KMS-11 (cell line): ENCODE data around the gene SETDB2.

ENCODE experiments used
- H2AFZ ChIP-seq: fragments of 200-600 bp; sonication (generic); 2 replicates; pipeline ENCODE4 v1.6.1; 2016; ENCODE audit warnings: antibody characterized with exemption, mixed run types, low read depth
- H3K27ac ChIP-seq: fragments of 200-600 bp; sonication (generic); 2 replicates; pipeline ENCODE4 v1.6.1; 2016; ENCODE audit warnings: mild to moderate bottlenecking, mixed run types
- H3K27me3 ChIP-seq: fragments of 200-600 bp; sonication (generic); 2 replicates; pipeline ENCODE4 v1.6.1; 2017; ENCODE audit warnings: mild to moderate bottlenecking, low read depth, mixed run types, moderate library complexity; ENCODE audit not compliant: insufficient read depth
- H3K36me3 ChIP-seq: fragments of 200-600 bp; sonication (generic); 2 replicates; pipeline ENCODE4 v1.6.1; 2017; ENCODE audit warnings: mild to moderate bottlenecking, mixed run types; ENCODE audit not compliant: insufficient read depth
- H3K4me1 ChIP-seq: fragments of 200-600 bp; sonication (generic); 2 replicates; pipeline ENCODE4 v1.6.1; 2016; ENCODE audit warnings: mild to moderate bottlenecking, low read depth, mixed run types; ENCODE audit not compliant: poor library complexity, severe bottlenecking
- H3K4me2 ChIP-seq: fragments of 200-600 bp; sonication (generic); 2 replicates; pipeline ENCODE4 v1.7.0; 2016; ENCODE audit warnings: mild to moderate bottlenecking, mixed run types
- H3K4me3 ChIP-seq: fragments of 200-600 bp; sonication (generic); IDR thresholded peaks from 2 replicates; pipeline ENCODE4 v1.6.1; 2017; ENCODE audit warnings: low read depth, low read length, mixed read lengths; ENCODE audit not compliant: insufficient read depth
- H3K79me2 ChIP-seq: fragments of 200-600 bp; sonication (generic); 2 replicates; pipeline ENCODE4 v1.6.1; 2016; ENCODE audit warnings: low read depth, mixed run types; ENCODE audit not compliant: insufficient read depth
- H3K9ac ChIP-seq: fragments of 200-600 bp; sonication (generic); 2 replicates; pipeline ENCODE4 v1.6.1; 2016; ENCODE audit warnings: mild to moderate bottlenecking, mixed run types
- H4K20me1 ChIP-seq: fragments of 200-600 bp; sonication (generic); 2 replicates; pipeline ENCODE4 v1.6.1; 2016; ENCODE audit warnings: mild to moderate bottlenecking, mixed run types; ENCODE audit not compliant: insufficient read depth
- CTCF ChIP-seq: fragments of 200-600 bp; sonication (generic); conservative IDR thresholded peaks from 2 replicates; pipeline ENCODE4 v1.6.1; 2017; ENCODE audit warnings: low read depth, mild to moderate bottlenecking, antibody characterized with exemption, low read length, moderate library complexity, mixed read lengths

SETDB2 gene

GRCh38 chr13:49457221-49457620 is 13.1 kb downstream of the SETDB2 start:
- Histone ChIP-seq H3K27ac (peak overlapping the region; percentile 74; the same call in 1 of the 2 replicates), H3K36me3 (no peaks in the 10 kb centered on the region), H3K9ac (no peak overlapping the region), H3K4me3 (no peak overlapping the region), H3K4me2 (peak overlapping the region; percentile 72; the same call in 1 of the 2 replicates), H2AFZ (no peak overlapping the region), H3K27me3 (no peaks in the 10 kb centered on the region), H3K4me1 (peaks cover 73% of the 10 kb centered on the region), H4K20me1 (no peaks in the 10 kb centered on the region), H3K79me2 (no peaks in the 10 kb centered on the region)
- TF ChIP-seq CTCF = no peak

- H3K9ac ChIP-seq = no peak overlapping the region
- H4K20me1 ChIP-seq = no peaks in the 10 kb centered on the region
- no peak overlapping the region for H2AFZ ChIP-seq
- H3K4me2 ChIP-seq = peak overlapping the region; percentile 38
- H3K4me1 ChIP-seq = peaks cover 53% of the 10 kb centered on the region
- no peaks in the 10 kb centered on the region for H3K36me3 ChIP-seq
- no peak overlapping the region for H3K4me3 ChIP-seq
- no peaks in the 10 kb centered on the region for H3K27me3 ChIP-seq
- H3K79me2 ChIP-seq = no peaks in the 10 kb centered on the region
- TF ChIP-seq CTCF = no peak
- H3K27ac ChIP-seq = no peak overlapping the region
Measured at GRCh38 chr13:49459580-49459979, 15.5 kb downstream of the SETDB2 start.

GRCh38 chr13:49464085-49464484 is 20.0 kb downstream of the SETDB2 start:
- Histone ChIP-seq H3K27me3 (no peaks in the 10 kb centered on the region), H3K4me2 (no peak overlapping the region), H3K4me3 (no peak overlapping the region), H3K27ac (no peak overlapping the region), H3K79me2 (no peaks in the 10 kb centered on the region), H3K4me1 (peaks cover 15% of the 10 kb centered on the region), H2AFZ (no peak overlapping the region), H4K20me1 (no peaks in the 10 kb centered on the region), H3K36me3 (no peaks in the 10 kb centered on the region), H3K9ac (no peak overlapping the region)
- no peak for TF ChIP-seq CTCF

GRCh38 chr13:49464621-49465325 is 20.7 kb downstream of the SETDB2 start:
- H3K4me1 ChIP-seq = peaks cover 8% of the 10 kb centered on the region
- no peaks in the 10 kb centered on the region for H3K79me2 ChIP-seq
- H3K27me3 ChIP-seq = no peaks in the 10 kb centered on the region
- no peak for TF ChIP-seq CTCF
- H2AFZ ChIP-seq = no peak overlapping the region
- no peaks in the 10 kb centered on the region for H3K36me3 ChIP-seq
- no peak overlapping the region for H3K4me2 ChIP-seq
- no peak overlapping the region for H3K4me3 ChIP-seq
- H3K27ac ChIP-seq = no peak overlapping the region
- H3K9ac ChIP-seq = no peak overlapping the region
- no peaks in the 10 kb centered on the region for H4K20me1 ChIP-seq
